Measurements from ENCODE around the gene TMEM150A. TPM values are rescaled to one million over a fixed set of nuclear protein-coding genes. Genes with fewer than 3 reads are reported as not detected.
A peak's percentile ranks its signal among the peaks of the same experiment; 100 is the strongest.
"Not testable (repeated sequence)": the region's sequence is repeated elsewhere in the genome, so short reads cannot be mapped to it uniquely, and the experiment has no call there.

TMEM150A gene
- total RNA-seq, 3 donors from 2014 or later = 20.8 to 40.0 (median 22.6) TPM

DNA sequence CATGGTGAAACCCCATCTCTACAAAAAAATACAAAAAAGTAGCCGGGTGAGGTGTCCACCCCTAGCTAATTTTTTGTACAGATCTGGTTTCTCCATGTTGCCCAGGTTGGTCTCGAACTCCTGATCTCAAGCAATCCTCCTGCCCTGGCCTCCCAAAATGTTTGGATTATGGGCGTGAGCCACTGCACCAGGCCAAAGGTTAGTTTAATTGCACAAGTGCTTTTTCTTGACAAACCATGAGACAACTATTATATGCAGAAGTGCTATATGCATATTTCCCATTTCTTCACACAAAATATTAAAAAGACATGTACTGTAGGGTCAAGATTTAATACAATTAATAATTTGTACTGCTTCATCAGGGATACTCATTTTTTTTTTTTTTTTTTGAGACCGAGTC, 36.2 kb downstream of the TMEM150A start:
- no peaks in the 10 kb centered on the region for H3K36me3 ChIP-seq
- TF ChIP-seq POLR2AphosphoS5 (IDR thresholded peaks at IDR 0.05) (no peak), CTCF (IDR thresholded peaks at IDR 0.05) (no peak), POLR2A (IDR thresholded peaks at IDR 0.05) (no peak)
- no peaks in the 10 kb centered on the region for H3K9me3 ChIP-seq
- no peak overlapping the region for H3K4me3 ChIP-seq
- intact Hi-C loops (cut with DNase I; ENCODE audit: low total_unique reads) = no loop called here
- H3K27ac ChIP-seq = no peak overlapping the region
- no peak for DNase-seq (ENCODE audit: low spot score in 2 of 2)
- H3K4me1 ChIP-seq = no peaks in the 10 kb centered on the region
- H3K27me3 ChIP-seq = no peaks in the 10 kb centered on the region

DNA sequence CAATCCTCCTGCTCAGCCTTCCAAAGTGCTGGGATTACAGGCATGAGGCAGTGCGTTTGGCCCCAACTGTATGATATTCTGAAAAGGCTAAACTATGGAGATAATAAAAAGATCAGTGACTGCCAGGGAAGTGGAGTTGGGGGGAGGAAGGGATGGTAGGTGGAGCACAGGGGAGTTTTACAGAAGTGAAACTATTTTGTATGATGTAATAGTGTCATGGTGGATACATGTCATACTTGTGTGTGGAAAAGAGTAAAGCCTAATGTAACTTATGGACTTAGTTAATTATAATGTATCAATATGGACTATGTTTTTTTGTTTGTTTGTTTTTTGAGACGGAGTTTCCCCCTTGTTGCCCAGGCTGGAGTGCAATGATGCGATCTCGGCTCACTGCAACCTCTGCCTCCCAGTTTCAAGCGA, 38.3 kb downstream of the TMEM150A start:
- DNase-seq (ENCODE audit: low spot score in 2 of 2) = no peak
- Histone ChIP-seq H3K36me3 (no peaks in the 10 kb centered on the region), H3K4me3 (no peak overlapping the region), H3K27me3 (no peaks in the 10 kb centered on the region), H3K27ac (no peak overlapping the region), H3K9me3 (no peaks in the 10 kb centered on the region), H3K4me1 (no peaks in the 10 kb centered on the region)
- TF ChIP-seq POLR2A (IDR thresholded peaks at IDR 0.05) = no peak
- no peak for TF ChIP-seq CTCF (IDR thresholded peaks at IDR 0.05)
- TF ChIP-seq POLR2AphosphoS5 (IDR thresholded peaks at IDR 0.05) = no peak
- intact Hi-C loops (cut with DNase I; ENCODE audit: low total_unique reads) = no loop called here

GRCh38 chr2:85561280-85562212, 41.0 kb downstream of the TMEM150A start, which contains the start of gene GGCX:
TSS of gene GGCX (minus strand) at chr2:85561493. CDS start at chr2:85561428, 65 bp downstream.
- H3K9me3 ChIP-seq = no peaks in the 10 kb centered on the region
- no peaks in the 10 kb centered on the region for H3K4me1 ChIP-seq
- peak; percentile 92 to 94 for DNase-seq (ENCODE audit: low spot score in 2 of 2)
- H3K27ac ChIP-seq = peak within 1 kb of the TSS; percentile 89
- peak within 1 kb of the TSS; percentile 72 to 82 (median 80) for H3K4me3 ChIP-seq
- peak; percentile 86 for TF ChIP-seq POLR2A (IDR thresholded peaks at IDR 0.05)
- TF ChIP-seq CTCF (IDR thresholded peaks at IDR 0.05) = peak in 2 of 3 donors; percentile 6 to 36
- TF ChIP-seq POLR2AphosphoS5 (IDR thresholded peaks at IDR 0.05) = peak; percentile 65 to 88 (median 84)
- H3K27me3 ChIP-seq = no peaks in the 10 kb centered on the region
- intact Hi-C loops (cut with DNase I; ENCODE audit: low total_unique reads) = no loop called here
- H3K36me3 ChIP-seq = no peaks in the 10 kb centered on the region

DNA sequence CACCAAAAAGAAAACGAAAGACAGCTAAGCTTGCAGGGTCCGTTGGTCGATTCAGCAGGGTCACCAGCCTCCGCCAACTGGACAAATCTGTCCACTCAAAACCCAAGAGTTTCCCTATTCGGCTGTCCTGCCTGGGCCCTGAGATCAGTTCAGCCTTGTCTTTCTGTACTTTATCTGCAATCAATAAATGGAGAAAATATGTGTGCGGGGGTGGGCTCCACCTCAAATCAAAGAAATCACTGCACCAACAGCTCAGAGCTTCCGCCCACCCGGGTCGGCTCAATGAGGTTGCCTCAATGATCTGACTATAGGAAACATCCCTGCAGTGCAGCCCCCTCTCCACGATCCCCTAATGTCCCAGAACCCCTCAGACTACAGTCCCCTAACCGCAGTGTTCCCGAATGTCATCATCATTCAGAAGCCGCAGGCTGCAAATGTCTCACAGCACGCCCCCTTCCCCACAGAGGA, 41.7 kb downstream of the TMEM150A start:
- Histone ChIP-seq H3K4me1 (no peaks in the 10 kb centered on the region), H3K36me3 (no peaks in the 10 kb centered on the region), H3K27ac (peak overlapping the region; percentile 89), H3K4me3 (peak overlapping the region; percentile 72 to 82 (median 80)), H3K27me3 (no peaks in the 10 kb centered on the region), H3K9me3 (no peaks in the 10 kb centered on the region)
- TF ChIP-seq POLR2AphosphoS5 (IDR thresholded peaks at IDR 0.05) (no peak), POLR2A (IDR thresholded peaks at IDR 0.05) (no peak), CTCF (IDR thresholded peaks at IDR 0.05) (no peak)
- intact Hi-C loops (cut with DNase I; ENCODE audit: low total_unique reads) = no loop called here
- DNase-seq (ENCODE audit: low spot score in 2 of 2) = no peak

GRCh38 chr2:85560403-85560726, 42.1 kb downstream of the TMEM150A start:
- H3K4me1 ChIP-seq; intact Hi-C loops (cut with DNase I; ENCODE audit: low total_unique reads); H3K27me3 ChIP-seq; H3K36me3 ChIP-seq; DNase-seq (ENCODE audit: low spot score in 2 of 2); H3K27ac ChIP-seq; H3K9me3 ChIP-seq: not testable (repeated sequence)
- H3K4me3 ChIP-seq = peak overlapping the region; percentile 72 to 82 (median 80)
